Endothelial cell of umbilical vein (primary cell): ENCODE data around the gene CDYL. TPM values are rescaled to one million over a fixed set of nuclear protein-coding genes. Genes with fewer than 3 reads are reported as not detected.

Experiments
- BruUV-seq: library from RNA; stranded (reverse); fragments of 400-500 nt; replicated peaks from 2 replicates; lab custom pipeline; 2021; lab: Mats Ljungman, UMichigan
- CTCF ChIA-PET: fragments of 300-600, 350-600 bp; sonication (Branson Sonifier 250); formaldehyde crosslinking; loops from one replicate; lab custom pipeline; 2021; ENCODE audit warnings: antibody characterized with exemption, inconsistent platforms; lab: Charles Lee
- POLR2A ChIA-PET: fragments of 300-600, 350-600 bp; sonication (Branson Sonifier 250); formaldehyde crosslinking; loops from one replicate; lab custom pipeline; 2021; ENCODE audit warnings: antibody characterized with exemption, inconsistent platforms; lab: Charles Lee
- DNase-seq: peaks from one replicate; pipeline ENCODE4 v3.0.0-alpha.2; 2011; ENCODE audit warnings: low read depth, low spot score
- FAIRE-seq: peaks from 2 replicates; lab custom pipeline; 2011; peaks lifted over from hg19 to GRCh38; lab: Jason Lieb, UNC
- H2AFZ ChIP-seq: 2 replicates; pipeline ENCODE4 v1.6.0; 2012; ENCODE audit warnings: low read depth, low read length, control low read depth, inconsistent platforms
- H3K27ac ChIP-seq: 2 replicates; pipeline ENCODE4 v1.5.1; 2011; ENCODE audit warnings: low read depth, mild to moderate bottlenecking, control low read depth, low read length, moderate library complexity; ENCODE audit not compliant: insufficient read depth
- H3K27me3 ChIP-seq, 2 experiments: 2 replicates each; pipeline versions ENCODE4 v1.6.0 to v1.6.1; 2011; ENCODE audit warnings: low read length in 2 of 2, mixed read lengths in 1 of 2; ENCODE audit not compliant: control insufficient read depth in 2 of 2, insufficient read depth in 2 of 2
- H3K36me3 ChIP-seq, 2 experiments: 2 replicates in 1 of 2; 3 replicates in 1 of 2; pipeline ENCODE4 v1.5.1; 2011; ENCODE audit warnings: low read length in 2 of 2, mild to moderate bottlenecking in 1 of 2, moderate library complexity in 1 of 2; ENCODE audit not compliant: control insufficient read depth in 2 of 2, insufficient read depth in 2 of 2; ENCODE audit errors: extremely low read depth in 1 of 2
- H3K4me1 ChIP-seq: 3 replicates; pipeline ENCODE4 v1.5.1; 2011; ENCODE audit warnings: mild to moderate bottlenecking, low read length; ENCODE audit not compliant: control insufficient read depth, insufficient read depth; ENCODE audit errors: extremely low read depth
- H3K4me2 ChIP-seq: 2 replicates; pipeline ENCODE4 v1.6.1; 2011; ENCODE audit warnings: low read length, control low read depth, mixed read lengths; ENCODE audit not compliant: insufficient read depth
- H3K4me3 ChIP-seq, 3 experiments: fragments of 200-600 bp in 1 of 3; sonication (generic), shearing (Covaris generic) in 1 of 3; replicated peaks in 1 of 3; 2 replicates each; pipeline ENCODE4 v1.5.1; 2011 to 2016; ENCODE audit warnings: control low read depth in 3 of 3, low read length in 3 of 3, mild to moderate bottlenecking in 2 of 3, inconsistent platforms in 1 of 3, low read depth in 1 of 3, moderate library complexity in 1 of 3; ENCODE audit not compliant: insufficient read depth in 1 of 3
- H3K79me2 ChIP-seq: 2 replicates; pipeline ENCODE4 v1.6.0; 2012; ENCODE audit warnings: low read length, inconsistent platforms; ENCODE audit not compliant: control insufficient read depth, insufficient read depth
- H3K9ac ChIP-seq: replicated peaks from 2 replicates; pipeline ENCODE3; 2011; ENCODE audit warnings: low read length, control low read depth; ENCODE audit not compliant: insufficient read depth; ENCODE audit errors: extremely low read depth
- H3K9me1 ChIP-seq: replicated peaks from 3 replicates; pipeline ENCODE4 v1.6.0; 2011; ENCODE audit warnings: mild to moderate bottlenecking, low read length; ENCODE audit not compliant: control insufficient read depth, insufficient read depth; ENCODE audit errors: extremely low read depth
- H3K9me3 ChIP-seq: replicated peaks from 2 replicates; pipeline ENCODE4 v1.5.1; 2012; ENCODE audit warnings: low read length, inconsistent platforms; ENCODE audit not compliant: control insufficient read depth, insufficient read depth
- H4K20me1 ChIP-seq: replicated peaks from 2 replicates; pipeline ENCODE3; 2011; ENCODE audit warnings: mild to moderate bottlenecking, low read length; ENCODE audit not compliant: control insufficient read depth, insufficient read depth; ENCODE audit errors: extremely low read depth
- CTCF ChIP-seq, 2 donors: IDR thresholded peaks; 1 replicate in 1 of 2; 2 replicates in 1 of 2; pipeline ENCODE4 v1.5.1; 2011; ENCODE audit warnings: low read length in 2 of 2, mild to moderate bottlenecking in 2 of 2, moderate library complexity in 2 of 2, control low read depth in 1 of 2, inconsistent platforms in 1 of 2, low read depth in 1 of 2; ENCODE audit not compliant: insufficient read depth in 1 of 2; ENCODE audit errors: extremely low read depth in 1 of 2
- EZH2 ChIP-seq: IDR thresholded peaks from 2 replicates; pipeline ENCODE4 v1.6.1; 2012; ENCODE audit warnings: borderline replicate concordance, low read depth, mild to moderate bottlenecking, moderate library complexity, low read length, inconsistent platforms; ENCODE audit not compliant: severe bottlenecking
- FOS ChIP-seq: IDR thresholded peaks from 2 replicates; pipeline ENCODE4 v1.6.1; 2011; ENCODE audit warnings: mild to moderate bottlenecking, low read length, moderate library complexity, borderline replicate concordance; ENCODE audit not compliant: insufficient read depth
- GATA2 ChIP-seq: IDR thresholded peaks from 2 replicates; pipeline ENCODE4 v1.7.0; 2011; ENCODE audit warnings: low read depth, mild to moderate bottlenecking, moderate library complexity, mixed read lengths, low read length; ENCODE audit not compliant: insufficient read length, insufficient read depth
- JUN ChIP-seq: IDR thresholded peaks from 2 replicates; pipeline ENCODE4 v1.6.1; 2011; ENCODE audit warnings: borderline replicate concordance, low read depth; ENCODE audit not compliant: insufficient read length, insufficient read depth
- MAX ChIP-seq: IDR thresholded peaks from 2 replicates; pipeline ENCODE4 v1.6.1; 2011; ENCODE audit not compliant: insufficient read depth, insufficient read length
- MYC ChIP-seq: IDR thresholded peaks from one replicate; pipeline ENCODE4 v1.6.1; 2011; ENCODE audit warnings: mild to moderate bottlenecking, low read depth, low read length
- POLR2A ChIP-seq: IDR thresholded peaks from 2 replicates; pipeline ENCODE4 v1.6.1; 2012; ENCODE audit warnings: low read depth, mild to moderate bottlenecking, control low read depth, low read length
- POLR2AphosphoS5 ChIP-seq: IDR thresholded peaks from 2 replicates; pipeline ENCODE4 v1.6.1; 2012; ENCODE audit warnings: low read depth, mild to moderate bottlenecking, control low read depth, low read length, moderate library complexity; ENCODE audit not compliant: insufficient read depth
- dilution Hi-C: fragments of 300-500 bp; cut with MboI; formaldehyde crosslinking; loops from one replicate; pipeline ENCODE4 v1.15.0; 2019; ENCODE audit warnings: low sequenced_read_pairs; ENCODE audit not compliant: extremely low pct_ligation_motif_present
- intact Hi-C: fragments of 100-400 bp; cut with micrococcal nuclease; formaldehyde crosslinking; loops from one replicate; pipeline ENCODE4 v1.10.0; 2022
- polyA plus RNA-seq, 4 experiments: library from polyadenylated mRNA; depleted of rRNA in 3 of 4; stranded (reverse) in 3 of 4; unstranded in 1 of 4; fragments of >200 nt; gene quantifications; 2 replicates each; pipeline versions ENCODE4 v1.2.1 to v1.2.3, GENCODE V29; 2011 to 2012; ENCODE audit warnings: missing spikeins in 1 of 4
- total RNA-seq: library from RNA; stranded (reverse); gene quantifications from 2 replicates; pipeline ENCODE4 v1.2.3, GENCODE V29; 2021

CDYL gene
- total and polyA plus RNA-seq, 2 donors (not counting 3 experiments of a cell fraction or from before 2014, with no cell fraction given), result 10.2 to 35.6 TPM

- Histone ChIP-seq H4K20me1 (no peaks in the 10 kb centered on the region), H2AFZ (no peak overlapping the region), H3K4me3 (no peak overlapping the region), H3K4me1 (peaks cover 5% of the 10 kb centered on the region), H3K27ac (no peak overlapping the region), H3K4me2 (no peak overlapping the region), H3K9ac (no peak overlapping the region), H3K79me2 (no peaks in the 10 kb centered on the region), H3K36me3 (peaks cover 2 to 8% of the 10 kb centered on the region in 2 experiments), H3K27me3 (no peaks in the 10 kb centered on the region), H3K9me1 (no peaks in the 10 kb centered on the region), H3K9me3 (no peaks in the 10 kb centered on the region)
- no peak for TF ChIP-seq POLR2AphosphoS5
- no peak for TF ChIP-seq EZH2
- no peak for TF ChIP-seq MAX
- TF ChIP-seq GATA2, result no peak
- no peak for TF ChIP-seq CTCF (IDR thresholded peaks at IDR 0.05; ENCODE audit: extremely low read depth in 1 of 2, insufficient read depth in 1 of 2, low read depth in 1 of 2, low read length in 2 of 2)
- no peak for TF ChIP-seq FOS
- TF ChIP-seq MYC, result no peak
- TF ChIP-seq POLR2A, result no peak
- no peak for TF ChIP-seq JUN
- no TSS peak for BruUV-seq
- FAIRE-seq, result no peak
- intact Hi-C loops (no loop called here), dilution Hi-C loops (no loop called here)
- ChIA-PET CTCF (no interaction called here), POLR2A (no interaction called here)
- DNase-seq, result no peak
Measured at GRCh38 chr6:4999586-4999985, 223.4 kb downstream of the CDYL start.
